ENCODE measurements around the gene COX7C.

COX7C gene

GRCh38 chr5:86665984-86666760 is 48.4 kb downstream of the COX7C start:
- no peak for FAIRE-seq

GRCh38 chr5:86666981-86667380 is 49.2 kb downstream of the COX7C start:
- FAIRE-seq = no peak
